ENCODE data around the gene EHMT1. TPM values are rescaled to one million over a fixed set of nuclear protein-coding genes. Genes with fewer than 3 reads are reported as not detected.

Gene EHMT1
- total and polyA plus RNA-seq, 4 experiments from 2014 or later = 6.7 to 118 (median 67.5) TPM

DNA sequence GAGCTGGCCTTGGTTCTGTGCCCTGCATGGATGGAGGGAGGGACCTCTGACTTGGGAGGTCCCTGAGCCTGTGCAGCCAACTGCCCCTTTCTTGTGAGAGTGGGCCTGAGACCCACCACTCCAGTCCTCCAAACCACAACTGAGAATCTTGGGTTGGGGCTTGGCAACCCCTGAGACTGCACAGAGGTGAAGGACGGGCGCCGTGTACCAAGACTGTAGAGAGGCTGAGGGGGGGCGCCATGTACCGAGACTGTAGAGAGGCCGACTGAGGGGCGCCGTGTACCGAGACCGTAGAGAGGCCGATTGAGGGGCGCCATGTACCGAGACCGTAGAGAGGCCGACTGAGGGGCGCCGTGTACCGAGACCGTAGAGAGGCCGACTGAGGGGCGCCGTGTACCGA is 199.5 kb downstream of the EHMT1 start:
- Histone ChIP-seq H3K4me1 (ENCODE audit: insufficient read depth, low read length) (no peaks in the 10 kb centered on the region), H3K27ac (ENCODE audit: low read depth, low read length) (no peak overlapping the region), H3K4me3 (ENCODE audit: low read length in 2 of 2) (no peak overlapping the region), H3K27me3 (ENCODE audit: insufficient read depth, low read length) (no peaks in the 10 kb centered on the region), H3K9me3 (ENCODE audit: control insufficient read depth in 1 of 2, low read length in 2 of 2) (no peaks in the 10 kb centered on the region), H3K36me3 (ENCODE audit: insufficient read depth, low read length) (peaks cover 53% of the 10 kb centered on the region)
- Mint-ChIP-seq H3K9me3 (no peaks in the 10 kb centered on the region), H3K4me1 (peaks cover 0 to 3% (median 0%) of the 10 kb centered on the region in 4 donors), H3K4me3 (no peak overlapping the region), H3K36me3 (peaks cover 61 to 63% of the 10 kb centered on the region in 2 donors), H3K27ac (no peak overlapping the region), H3K27me3 (no peaks in the 10 kb centered on the region)
- intact Hi-C loops (cut with micrococcal nuclease) = no loop called here
- no peak for DNase-seq
- POLR2A ChIA-PET (ENCODE audit: partially characterized antibody) = no interaction called here
- CTCF ChIA-PET (ENCODE audit: partially characterized antibody) = no interaction called here

- H3K4me3 Mint-ChIP-seq = peak overlapping the region in 1 of 8 donors; percentile 1
- peaks cover 42% of the 10 kb centered on the region for H3K36me3 ChIP-seq (ENCODE audit: insufficient read depth, low read length)
- peak overlapping the region in 2 of 7 donors; percentile 46 to 60 for H3K27ac Mint-ChIP-seq
- no peak overlapping the region for H3K4me3 ChIP-seq (ENCODE audit: low read length in 2 of 2)
- peaks cover 0 to 8% (median 5%) of the 10 kb centered on the region in 4 donors for H3K4me1 Mint-ChIP-seq
- H3K27me3 Mint-ChIP-seq = no peaks in the 10 kb centered on the region
- DNase-seq = no peak
- H3K27me3 ChIP-seq (ENCODE audit: insufficient read depth, low read length) = no peaks in the 10 kb centered on the region
- intact Hi-C loops (cut with micrococcal nuclease) = no loop called here
- no peaks in the 10 kb centered on the region for H3K4me1 ChIP-seq (ENCODE audit: insufficient read depth, low read length)
- no peaks in the 10 kb centered on the region for H3K9me3 Mint-ChIP-seq
- peaks cover 64 to 66% of the 10 kb centered on the region in 2 donors for H3K36me3 Mint-ChIP-seq
- CTCF ChIA-PET (ENCODE audit: partially characterized antibody) = interaction anchor here (0.9 kb wide), 1 partner anchor 147 kb away, joined by 3 read pairs; no protein-coding TSS in a partner anchor
- POLR2A ChIA-PET (ENCODE audit: partially characterized antibody) = no interaction called here
- no peaks in the 10 kb centered on the region for H3K9me3 ChIP-seq (ENCODE audit: control insufficient read depth in 1 of 2, low read length in 2 of 2)
- no peak overlapping the region for H3K27ac ChIP-seq (ENCODE audit: low read depth, low read length)
These were observed 201.5 kb downstream of the EHMT1 start for GRCh38 chr9:137820161-137820855.

- CTCF ChIA-PET (ENCODE audit: partially characterized antibody) = no interaction called here
- H3K27ac Mint-ChIP-seq = peak overlapping the region in 3 of 7 donors; percentile 14 to 73 (median 18)
- intact Hi-C loops (cut with micrococcal nuclease) = no loop called here
These were observed 205.4 kb downstream of the EHMT1 start for GRCh38 chr9:137823986-137824771.

DNA sequence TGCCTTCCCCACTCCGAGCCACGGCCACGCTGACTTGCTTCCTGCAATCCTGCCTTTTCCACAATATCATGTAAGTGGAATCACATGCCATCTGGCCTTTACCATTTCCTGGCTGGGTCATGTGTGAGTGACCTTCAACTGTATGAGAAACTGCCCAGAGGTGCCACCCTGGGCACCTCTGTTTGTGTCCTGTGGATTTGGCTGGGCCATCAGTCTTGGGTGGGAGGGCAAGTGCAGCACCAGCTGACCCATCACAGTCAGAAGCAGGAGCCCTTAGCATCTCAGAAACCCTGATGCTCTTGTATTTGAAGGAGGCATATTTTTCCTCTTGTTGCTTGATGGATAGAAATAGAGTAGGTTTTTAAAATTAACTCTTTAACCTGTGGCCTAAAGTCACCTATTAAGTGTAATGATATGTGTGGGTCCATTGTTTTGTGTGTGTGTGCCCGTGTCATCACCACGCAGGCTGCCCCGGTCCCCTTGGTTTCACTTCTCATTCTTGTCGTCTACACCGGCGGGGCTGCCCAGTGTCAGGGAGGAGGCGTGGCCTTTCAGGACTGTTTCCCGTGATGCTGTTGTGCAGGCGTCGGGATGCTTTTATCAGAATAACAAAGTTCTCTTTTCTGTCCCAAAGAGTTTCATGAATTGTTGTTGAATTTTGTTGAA is 206.7 kb downstream of the EHMT1 start:
- no peaks in the 10 kb centered on the region for H3K27me3 Mint-ChIP-seq
- peaks cover 26% of the 10 kb centered on the region for H3K36me3 ChIP-seq (ENCODE audit: insufficient read depth, low read length)
- peak overlapping the region in 1 of 7 donors; percentile 25 for H3K27ac Mint-ChIP-seq
- H3K4me1 ChIP-seq (ENCODE audit: insufficient read depth, low read length) = no peaks in the 10 kb centered on the region
- no peaks in the 10 kb centered on the region for H3K27me3 ChIP-seq (ENCODE audit: insufficient read depth, low read length)
- ChIA-PET POLR2A (ENCODE audit: partially characterized antibody) (no interaction called here), CTCF (ENCODE audit: partially characterized antibody) (no interaction called here)
- no peak for DNase-seq
- H3K9me3 ChIP-seq (ENCODE audit: control insufficient read depth in 1 of 2, low read length in 2 of 2) = no peaks in the 10 kb centered on the region
- intact Hi-C loops (cut with micrococcal nuclease) = no loop called here
- peaks cover 0 to 14% (median 8%) of the 10 kb centered on the region in 4 donors for H3K4me1 Mint-ChIP-seq
- no peak overlapping the region for H3K27ac ChIP-seq (ENCODE audit: low read depth, low read length)
- H3K9me3 Mint-ChIP-seq = no peaks in the 10 kb centered on the region
- no peak overlapping the region for H3K4me3 ChIP-seq (ENCODE audit: low read length in 2 of 2)
- H3K4me3 Mint-ChIP-seq = no peak overlapping the region
- H3K36me3 Mint-ChIP-seq = peaks cover 51 to 58% of the 10 kb centered on the region in 2 donors

More at GRCh38 chr9:137823986-137824771, 205.4 kb downstream of the EHMT1 start:
- Mint-ChIP-seq H3K9me3 (no peaks in the 10 kb centered on the region), H3K4me1 (peaks cover 0 to 13% (median 6%) of the 10 kb centered on the region in 4 donors), H3K4me3 (no peak overlapping the region), H3K36me3 (peaks cover 52 to 61% of the 10 kb centered on the region in 2 donors), H3K27me3 (no peaks in the 10 kb centered on the region)
- Histone ChIP-seq H3K4me3 (ENCODE audit: low read length in 2 of 2) (no peak overlapping the region), H3K27ac (ENCODE audit: low read depth, low read length) (no peak overlapping the region), H3K9me3 (ENCODE audit: control insufficient read depth in 1 of 2, low read length in 2 of 2) (no peaks in the 10 kb centered on the region), H3K36me3 (ENCODE audit: insufficient read depth, low read length) (peaks cover 29% of the 10 kb centered on the region), H3K4me1 (ENCODE audit: insufficient read depth, low read length) (no peaks in the 10 kb centered on the region), H3K27me3 (ENCODE audit: insufficient read depth, low read length) (no peaks in the 10 kb centered on the region)
- POLR2A ChIA-PET (ENCODE audit: partially characterized antibody) = no interaction called here
- no peak for DNase-seq

DNA sequence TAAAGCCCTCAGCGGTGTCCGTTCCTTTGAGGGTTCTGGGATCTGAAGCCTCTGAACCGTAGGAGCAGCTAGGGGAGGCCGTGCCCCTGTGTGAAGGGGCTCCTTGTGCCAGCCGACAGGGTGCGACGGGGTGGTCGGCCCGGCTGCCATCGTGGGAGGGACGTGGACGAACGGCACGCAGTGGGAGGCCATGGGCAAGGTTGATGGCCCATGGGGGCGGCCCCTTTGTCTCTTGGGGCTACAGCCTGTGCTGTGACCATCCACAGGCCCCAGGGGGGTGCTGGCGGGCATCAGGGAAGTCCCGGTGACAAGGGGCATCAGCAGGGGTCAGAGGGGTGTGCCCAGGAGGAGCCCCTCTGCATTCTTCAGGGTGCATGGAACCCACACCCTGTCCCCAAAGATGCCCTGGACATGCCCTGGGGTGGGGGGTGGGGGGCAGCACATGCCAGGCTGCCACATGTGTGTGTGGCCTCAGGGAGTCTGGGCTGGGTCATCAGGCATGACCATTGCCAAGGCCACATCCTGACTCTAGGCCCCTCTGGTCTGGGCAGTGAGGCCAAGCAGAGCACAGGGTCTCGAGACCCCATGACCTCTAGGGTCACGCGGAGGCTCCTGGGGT is 209.2 kb downstream of the EHMT1 start:
- H3K4me1 Mint-ChIP-seq = peaks cover 0 to 13% (median 8%) of the 10 kb centered on the region in 4 donors
- no peak overlapping the region for H3K4me3 Mint-ChIP-seq
- peaks cover 53 to 54% of the 10 kb centered on the region in 2 donors for H3K36me3 Mint-ChIP-seq
- Histone ChIP-seq H3K4me3 (ENCODE audit: low read length in 2 of 2) (no peak overlapping the region), H3K27ac (ENCODE audit: low read depth, low read length) (no peak overlapping the region), H3K27me3 (ENCODE audit: insufficient read depth, low read length) (no peaks in the 10 kb centered on the region), H3K36me3 (ENCODE audit: insufficient read depth, low read length) (peaks cover 32% of the 10 kb centered on the region), H3K9me3 (ENCODE audit: control insufficient read depth in 1 of 2, low read length in 2 of 2) (no peaks in the 10 kb centered on the region), H3K4me1 (ENCODE audit: insufficient read depth, low read length) (no peaks in the 10 kb centered on the region)
- intact Hi-C loops (cut with micrococcal nuclease) = no loop called here
- DNase-seq = no peak
- no peaks in the 10 kb centered on the region for H3K27me3 Mint-ChIP-seq
- peak overlapping the region in 1 of 7 donors; percentile 2 for H3K27ac Mint-ChIP-seq
- ChIA-PET POLR2A (ENCODE audit: partially characterized antibody) (no interaction called here), CTCF (ENCODE audit: partially characterized antibody) (no interaction called here)
- no peaks in the 10 kb centered on the region for H3K9me3 Mint-ChIP-seq

- H3K27ac Mint-ChIP-seq = no peak overlapping the region
- no peaks in the 10 kb centered on the region for H3K9me3 ChIP-seq (ENCODE audit: control insufficient read depth in 1 of 2, low read length in 2 of 2)
- no peak overlapping the region for H3K4me3 ChIP-seq (ENCODE audit: low read length in 2 of 2)
- CTCF ChIA-PET (ENCODE audit: partially characterized antibody) = no interaction called here
- H3K27me3 ChIP-seq (ENCODE audit: insufficient read depth, low read length) = no peaks in the 10 kb centered on the region
- no peak overlapping the region for H3K4me3 Mint-ChIP-seq
- H3K27me3 Mint-ChIP-seq = no peaks in the 10 kb centered on the region
- H3K36me3 Mint-ChIP-seq = peaks cover 52 to 55% of the 10 kb centered on the region in 2 donors
- DNase-seq = peak in 1 of 5 donors; percentile 9
- no peaks in the 10 kb centered on the region for H3K9me3 Mint-ChIP-seq
- intact Hi-C loops (cut with micrococcal nuclease) = no loop called here
- H3K4me1 ChIP-seq (ENCODE audit: insufficient read depth, low read length) = no peaks in the 10 kb centered on the region
- POLR2A ChIA-PET (ENCODE audit: partially characterized antibody) = no interaction called here
- peaks cover 32% of the 10 kb centered on the region for H3K36me3 ChIP-seq (ENCODE audit: insufficient read depth, low read length)
- peaks cover 0 to 13% (median 7%) of the 10 kb centered on the region in 4 donors for H3K4me1 Mint-ChIP-seq
- no peak overlapping the region for H3K27ac ChIP-seq (ENCODE audit: low read depth, low read length)
These were observed 209.9 kb downstream of the EHMT1 start for GRCh38 chr9:137828527-137829259.

All from CD4-positive, alpha-beta memory T cell (primary cell).